A673 (cell line): Measurements from ENCODE around the gene ERGIC1.

Experiments used
- EZH2 ChIP-seq: fragments of 200-600 bp; sonication (generic); IDR thresholded peaks from 2 replicates; pipeline ENCODE4 v1.6.1; 2017; ENCODE audit warnings: borderline replicate concordance, low read depth, mild to moderate bottlenecking, mixed read lengths, antibody characterized with exemption, low read length; ENCODE audit not compliant: poor library complexity, severe bottlenecking
- TF ChIP-seq, protein P1 (sequence below): fragments of 300-800, 200-600 bp; sonication (generic); conservative IDR thresholded peaks from 2 replicates; pipeline ENCODE4 v1.5.1; 2017; ENCODE audit warnings: low read depth, mild to moderate bottlenecking, antibody characterized with exemption, low read length, moderate library complexity, mixed read lengths

GRCh38 chr5:172941067-172941516 is 107.0 kb downstream of the ERGIC1 start:
- TF ChIP-seq EZH2: no peak
- TF ChIP-seq, protein P1, sequence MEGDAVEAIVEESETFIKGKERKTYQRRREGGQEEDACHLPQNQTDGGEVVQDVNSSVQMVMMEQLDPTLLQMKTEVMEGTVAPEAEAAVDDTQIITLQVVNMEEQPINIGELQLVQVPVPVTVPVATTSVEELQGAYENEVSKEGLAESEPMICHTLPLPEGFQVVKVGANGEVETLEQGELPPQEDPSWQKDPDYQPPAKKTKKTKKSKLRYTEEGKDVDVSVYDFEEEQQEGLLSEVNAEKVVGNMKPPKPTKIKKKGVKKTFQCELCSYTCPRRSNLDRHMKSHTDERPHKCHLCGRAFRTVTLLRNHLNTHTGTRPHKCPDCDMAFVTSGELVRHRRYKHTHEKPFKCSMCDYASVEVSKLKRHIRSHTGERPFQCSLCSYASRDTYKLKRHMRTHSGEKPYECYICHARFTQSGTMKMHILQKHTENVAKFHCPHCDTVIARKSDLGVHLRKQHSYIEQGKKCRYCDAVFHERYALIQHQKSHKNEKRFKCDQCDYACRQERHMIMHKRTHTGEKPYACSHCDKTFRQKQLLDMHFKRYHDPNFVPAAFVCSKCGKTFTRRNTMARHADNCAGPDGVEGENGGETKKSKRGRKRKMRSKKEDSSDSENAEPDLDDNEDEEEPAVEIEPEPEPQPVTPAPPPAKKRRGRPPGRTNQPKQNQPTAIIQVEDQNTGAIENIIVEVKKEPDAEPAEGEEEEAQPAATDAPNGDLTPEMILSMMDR: no peak
